ENCODE measurements around the gene ANKRD12.

DNA sequence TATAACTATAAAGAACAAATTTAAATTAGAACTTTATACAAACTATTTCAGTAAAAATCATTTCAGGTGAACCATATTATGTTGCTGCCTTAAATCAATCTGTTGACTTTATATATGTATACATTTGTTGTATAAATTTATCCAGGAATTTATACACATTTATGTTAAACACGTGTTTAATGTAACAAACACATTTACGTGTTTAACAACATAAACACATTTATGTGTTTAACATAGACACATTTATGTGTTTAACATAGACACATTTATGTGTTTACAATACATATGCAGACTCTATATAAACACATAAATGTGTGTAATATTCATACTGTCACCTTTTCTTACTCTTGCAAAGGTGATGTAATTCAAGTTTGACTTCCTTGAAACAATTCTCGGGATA, 122.6 kb downstream of the ANKRD12 start:
- TF ChIP-seq TAF1 (IDR thresholded peaks at IDR 0.05; ENCODE audit: low read depth, low read length) (no peak), POU2F2 (IDR thresholded peaks at IDR 0.05; ENCODE audit: low read depth, low read length) (no peak), POLR2A (IDR thresholded peaks at IDR 0.05; ENCODE audit: low read depth, low read length) (no peak), POLR2AphosphoS5 (IDR thresholded peaks at IDR 0.05; ENCODE audit: low read depth, low read length) (no peak), PAX5 (IDR thresholded peaks at IDR 0.05; ENCODE audit: insufficient read depth, low read length, severe bottlenecking) (no peak)
